Retinal pigment epithelial cell (primary cell): ENCODE measurements around the gene GNS.

Experiments
- DNase-seq: peaks from one replicate; pipeline ENCODE4 v3.0.0-alpha.2; 2010; ENCODE audit warnings: low read depth
- H3K4me3 ChIP-seq: 2 replicates; pipeline ENCODE4 v1.5.1; 2011; ENCODE audit warnings: mild to moderate bottlenecking, low read length, control low read depth, moderate library complexity
- TF ChIP-seq, protein P1 (sequence below): conservative IDR thresholded peaks from 2 replicates; pipeline ENCODE4 v1.5.1; 2011; ENCODE audit warnings: low read depth, low read length, control low read depth, inconsistent platforms

GNS gene

DNA sequence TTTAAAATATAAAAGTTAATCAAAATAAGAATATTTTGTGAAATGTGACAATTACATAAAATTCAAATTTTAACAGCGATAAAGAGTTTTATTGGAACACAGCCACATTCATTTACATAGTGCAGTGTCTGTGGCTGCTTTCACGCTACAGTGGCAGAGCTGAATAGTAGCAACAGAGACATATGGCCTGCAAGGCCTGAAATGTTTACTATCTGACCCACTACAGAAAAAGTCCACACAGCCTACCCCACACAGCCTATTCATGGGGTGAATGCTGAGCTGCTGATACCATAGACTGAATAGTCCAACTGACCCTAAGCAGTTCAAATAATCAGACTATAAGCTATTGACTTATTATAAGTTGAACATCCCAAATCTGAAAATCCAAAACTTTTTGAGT is 13.2 kb downstream of the GNS start:
- TF ChIP-seq, protein P1, sequence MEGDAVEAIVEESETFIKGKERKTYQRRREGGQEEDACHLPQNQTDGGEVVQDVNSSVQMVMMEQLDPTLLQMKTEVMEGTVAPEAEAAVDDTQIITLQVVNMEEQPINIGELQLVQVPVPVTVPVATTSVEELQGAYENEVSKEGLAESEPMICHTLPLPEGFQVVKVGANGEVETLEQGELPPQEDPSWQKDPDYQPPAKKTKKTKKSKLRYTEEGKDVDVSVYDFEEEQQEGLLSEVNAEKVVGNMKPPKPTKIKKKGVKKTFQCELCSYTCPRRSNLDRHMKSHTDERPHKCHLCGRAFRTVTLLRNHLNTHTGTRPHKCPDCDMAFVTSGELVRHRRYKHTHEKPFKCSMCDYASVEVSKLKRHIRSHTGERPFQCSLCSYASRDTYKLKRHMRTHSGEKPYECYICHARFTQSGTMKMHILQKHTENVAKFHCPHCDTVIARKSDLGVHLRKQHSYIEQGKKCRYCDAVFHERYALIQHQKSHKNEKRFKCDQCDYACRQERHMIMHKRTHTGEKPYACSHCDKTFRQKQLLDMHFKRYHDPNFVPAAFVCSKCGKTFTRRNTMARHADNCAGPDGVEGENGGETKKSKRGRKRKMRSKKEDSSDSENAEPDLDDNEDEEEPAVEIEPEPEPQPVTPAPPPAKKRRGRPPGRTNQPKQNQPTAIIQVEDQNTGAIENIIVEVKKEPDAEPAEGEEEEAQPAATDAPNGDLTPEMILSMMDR = no peak
- no peak overlapping the region for H3K4me3 ChIP-seq
- no peak for DNase-seq

GRCh38 chr12:64745259-64745807 is 13.9 kb downstream of the GNS start:
- TF ChIP-seq, protein P1 = no peak
- no peak overlapping the region for H3K4me3 ChIP-seq
- DNase-seq = no peak

GRCh38 chr12:64744422-64745258 is 14.6 kb downstream of the GNS start:
- DNase-seq = peak; percentile 71
- TF ChIP-seq, protein P1 = no peak
- peak overlapping the region; percentile 19 for H3K4me3 ChIP-seq

- no peak for DNase-seq
- TF ChIP-seq, protein P1 = no peak
- no peak overlapping the region for H3K4me3 ChIP-seq
Measured at GRCh38 chr12:64743206-64743605, 16.0 kb downstream of the GNS start.

DNA sequence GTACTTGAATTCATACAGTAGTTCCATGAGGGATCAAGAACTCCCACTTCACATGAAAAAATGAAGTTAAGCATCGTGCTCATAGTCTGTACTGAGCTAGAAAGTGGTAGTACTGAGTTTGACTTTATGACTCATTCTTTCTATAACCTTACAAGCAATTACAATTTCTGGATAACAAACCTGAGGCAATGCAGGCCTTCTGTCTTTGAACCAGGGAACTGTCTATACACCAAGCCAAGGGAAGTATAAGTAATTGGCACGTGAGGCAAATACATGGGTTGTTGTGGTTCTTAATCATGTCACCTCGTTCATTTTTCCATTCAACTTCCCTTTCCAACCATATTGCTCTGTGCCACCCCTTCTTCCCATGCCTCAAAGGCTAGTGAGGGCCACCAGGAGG is 16.8 kb downstream of the GNS start:
- H3K4me3 ChIP-seq = no peak overlapping the region
- TF ChIP-seq, protein P1 = no peak
- no peak for DNase-seq

- TF ChIP-seq, protein P1 = no peak
- DNase-seq = no peak
- no peak overlapping the region for H3K4me3 ChIP-seq
Measured at GRCh38 chr12:64740646-64741045, 18.6 kb downstream of the GNS start.

DNA sequence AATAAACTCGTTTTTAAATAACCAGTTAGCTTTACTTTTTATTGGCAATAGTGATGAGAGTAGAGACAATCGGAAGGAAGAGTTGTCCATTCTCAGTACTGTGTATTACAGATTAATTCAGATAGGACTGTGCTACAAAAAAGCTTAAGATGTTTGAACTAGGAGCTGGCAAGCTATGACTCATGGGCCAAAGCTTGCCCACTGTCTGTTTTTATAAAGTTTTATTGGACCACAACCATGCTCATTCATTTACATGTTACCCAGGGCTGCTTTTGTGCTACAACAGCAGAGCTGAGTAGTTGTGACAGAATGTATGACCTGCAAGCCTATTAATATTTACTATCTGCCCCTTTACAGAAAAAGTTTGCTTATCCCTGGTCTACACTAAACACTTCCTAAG is 19.4 kb downstream of the GNS start:
- H3K4me3 ChIP-seq = no peak overlapping the region
- TF ChIP-seq, protein P1 = no peak
- no peak for DNase-seq
